Gastroesophageal sphincter (tissue), 3 donors: ENCODE results near the gene FAM168A.

Experiments
- CTCF ChIP-seq, 4 experiments: fragments of 200-600 bp in 2 of 4; fragments of 450-650 bp in 2 of 4; sonication (generic) in 1 of 4; IDR thresholded peaks; one replicate each; pipeline ENCODE4 v1.5.1; 2017 to 2019; ENCODE audit warnings: antibody characterized with exemption in 4 of 4, mild to moderate bottlenecking in 2 of 4, moderate library complexity in 2 of 4
- EP300 ChIP-seq: sonication (generic); formaldehyde crosslinking; IDR thresholded peaks from one replicate; pipeline ENCODE4 v1.6.1; 2017; ENCODE audit warnings: antibody characterized with exemption, mild to moderate bottlenecking
- POLR2A ChIP-seq, 2 donors: fragments of 450-650 bp; IDR thresholded peaks; one replicate each; pipeline ENCODE4 v1.6.1; 2017; ENCODE audit warnings: antibody characterized with exemption in 2 of 2, mild to moderate bottlenecking in 2 of 2, moderate library complexity in 1 of 2
- POLR2AphosphoS5 ChIP-seq: sonication (generic); formaldehyde crosslinking; IDR thresholded peaks from one replicate; pipeline ENCODE4 v1.6.1; 2017; ENCODE audit warnings: antibody characterized with exemption

DNA sequence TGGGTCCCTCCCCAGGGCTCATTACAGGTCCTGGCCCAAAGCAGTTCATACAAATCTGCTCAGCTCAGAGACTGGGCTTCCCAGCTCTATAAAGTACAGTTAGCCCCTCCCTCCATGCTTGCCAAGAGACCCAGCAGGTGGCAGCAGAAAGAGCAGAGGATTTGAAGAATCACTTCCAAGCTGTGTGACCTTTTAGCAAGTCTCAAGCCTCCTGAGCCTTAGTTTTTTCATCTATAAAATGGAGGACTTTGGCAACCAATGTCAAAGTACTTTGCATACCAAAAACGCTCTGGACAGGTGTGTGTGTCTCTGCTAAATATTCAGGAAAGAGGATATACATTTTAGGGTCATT is 195.1 kb downstream of the FAM168A start:
- no peak for TF ChIP-seq CTCF (IDR thresholded peaks at IDR 0.05)
- TF ChIP-seq POLR2AphosphoS5 = no peak
- no peak for TF ChIP-seq POLR2A (IDR thresholded peaks at IDR 0.05)
- TF ChIP-seq EP300 = no peak
